A673 (cell line): ENCODE results near the gene CAV1.

ENCODE experiments used
- EZH2 ChIP-seq: fragments of 200-600 bp; sonication (generic); IDR thresholded peaks from 2 replicates; pipeline ENCODE4 v1.6.1; 2017; ENCODE audit warnings: borderline replicate concordance, low read depth, mild to moderate bottlenecking, mixed read lengths, antibody characterized with exemption, low read length; ENCODE audit not compliant: poor library complexity, severe bottlenecking
- TF ChIP-seq, protein P1 (sequence below): fragments of 300-800, 200-600 bp; sonication (generic); conservative IDR thresholded peaks from 2 replicates; pipeline ENCODE4 v1.5.1; 2017; ENCODE audit warnings: low read depth, mild to moderate bottlenecking, antibody characterized with exemption, low read length, moderate library complexity, mixed read lengths

DNA sequence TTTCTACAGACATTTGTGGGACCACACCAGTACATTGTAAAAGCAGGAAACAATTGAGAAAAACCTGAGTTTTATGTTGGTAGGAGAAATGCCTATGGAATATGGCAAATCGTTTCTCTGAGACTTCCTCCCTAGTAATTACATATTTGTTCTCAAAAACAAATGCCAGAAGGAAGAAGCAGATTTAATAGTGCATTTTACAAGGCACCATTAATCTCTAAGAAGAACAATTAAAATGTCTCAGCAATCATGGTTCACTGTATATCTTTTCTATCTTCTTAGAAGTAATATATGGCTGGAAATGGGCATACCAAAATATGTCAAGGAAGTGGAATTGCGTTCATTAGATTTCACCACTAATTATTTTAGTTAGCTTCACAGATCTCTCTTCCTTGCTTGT lies 13.3 kb downstream of the CAV1 start:
- TF ChIP-seq, protein P1, sequence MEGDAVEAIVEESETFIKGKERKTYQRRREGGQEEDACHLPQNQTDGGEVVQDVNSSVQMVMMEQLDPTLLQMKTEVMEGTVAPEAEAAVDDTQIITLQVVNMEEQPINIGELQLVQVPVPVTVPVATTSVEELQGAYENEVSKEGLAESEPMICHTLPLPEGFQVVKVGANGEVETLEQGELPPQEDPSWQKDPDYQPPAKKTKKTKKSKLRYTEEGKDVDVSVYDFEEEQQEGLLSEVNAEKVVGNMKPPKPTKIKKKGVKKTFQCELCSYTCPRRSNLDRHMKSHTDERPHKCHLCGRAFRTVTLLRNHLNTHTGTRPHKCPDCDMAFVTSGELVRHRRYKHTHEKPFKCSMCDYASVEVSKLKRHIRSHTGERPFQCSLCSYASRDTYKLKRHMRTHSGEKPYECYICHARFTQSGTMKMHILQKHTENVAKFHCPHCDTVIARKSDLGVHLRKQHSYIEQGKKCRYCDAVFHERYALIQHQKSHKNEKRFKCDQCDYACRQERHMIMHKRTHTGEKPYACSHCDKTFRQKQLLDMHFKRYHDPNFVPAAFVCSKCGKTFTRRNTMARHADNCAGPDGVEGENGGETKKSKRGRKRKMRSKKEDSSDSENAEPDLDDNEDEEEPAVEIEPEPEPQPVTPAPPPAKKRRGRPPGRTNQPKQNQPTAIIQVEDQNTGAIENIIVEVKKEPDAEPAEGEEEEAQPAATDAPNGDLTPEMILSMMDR: no peak
- no peak for TF ChIP-seq EZH2
